Caki2 (cell line): ENCODE data around the gene FOSL1. TPM values are rescaled to one million over a fixed set of nuclear protein-coding genes. Genes with fewer than 3 reads are reported as not detected.
"Not testable (repeated sequence)": the region's sequence is repeated elsewhere in the genome, so short reads cannot be mapped to it uniquely, and the experiment has no call there.

Experiments
- DNase-seq: peaks from one replicate; pipeline ENCODE4 v3.0.0-alpha.2; 2015; ENCODE audit warnings: low read depth
- in situ Hi-C: cut with HindIII; loops from 2 replicates; pipeline ENCODE4 v1.10.0; 2016; ENCODE audit warnings: low sequenced_read_pairs, low pct_unique_long_range_greater_than_20kb, mixed read lengths
- total RNA-seq: library from RNA; depleted of rRNA; stranded (reverse); fragments of >200 nt; shearing (Covaris generic); gene quantifications from 2 replicates; pipeline ENCODE4 v1.2.3, GENCODE V29; 2014; ENCODE audit warnings: low replicate concordance; rRNA removed

The FOSL1 gene
- total RNA-seq, 1 experiment from 2014 or later = 67.3 TPM

DNA sequence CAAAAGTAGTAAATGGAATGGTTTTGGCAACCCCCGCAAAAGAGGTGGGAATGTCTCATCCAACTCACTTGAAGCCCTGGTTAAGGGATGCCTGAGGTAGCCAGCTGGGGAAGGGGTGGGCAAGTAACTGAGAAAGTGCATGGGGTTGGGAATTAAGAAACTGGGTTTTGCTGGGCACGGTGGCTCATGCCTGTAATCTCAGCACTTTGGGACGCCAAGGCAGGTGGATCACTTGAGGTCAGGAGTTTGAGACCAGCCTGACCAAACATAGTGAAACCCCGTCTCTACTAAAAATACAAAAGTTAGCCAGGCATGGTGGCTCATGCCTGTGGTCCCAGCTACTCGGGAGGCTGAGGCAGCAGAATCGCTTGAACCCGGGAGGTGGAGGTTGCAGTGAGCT lies 51.5 kb downstream of the FOSL1 start:
- in situ Hi-C loops, DNase-seq: not testable (repeated sequence)

DNA sequence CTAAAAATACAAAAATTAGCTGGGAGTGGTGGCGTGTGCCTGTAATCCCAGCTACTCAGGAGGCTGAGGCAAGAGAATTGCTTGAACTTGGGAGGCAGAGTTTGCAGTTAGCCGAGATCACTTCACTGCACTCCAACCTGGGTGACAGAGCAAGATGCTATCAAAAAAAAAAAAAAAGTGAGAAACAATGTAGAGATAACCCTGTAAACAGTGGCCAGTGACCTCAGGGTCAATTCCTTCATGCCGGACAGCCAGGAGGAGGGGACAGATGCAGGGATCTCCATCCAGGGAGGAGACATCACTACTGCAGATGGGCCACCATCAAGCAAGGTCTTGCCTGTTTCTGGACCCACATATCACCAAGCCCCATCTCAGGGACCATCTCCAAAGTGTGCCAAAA lies 52.4 kb downstream of the FOSL1 start:
- DNase-seq = no peak
- in situ Hi-C loops = no loop called here

DNA sequence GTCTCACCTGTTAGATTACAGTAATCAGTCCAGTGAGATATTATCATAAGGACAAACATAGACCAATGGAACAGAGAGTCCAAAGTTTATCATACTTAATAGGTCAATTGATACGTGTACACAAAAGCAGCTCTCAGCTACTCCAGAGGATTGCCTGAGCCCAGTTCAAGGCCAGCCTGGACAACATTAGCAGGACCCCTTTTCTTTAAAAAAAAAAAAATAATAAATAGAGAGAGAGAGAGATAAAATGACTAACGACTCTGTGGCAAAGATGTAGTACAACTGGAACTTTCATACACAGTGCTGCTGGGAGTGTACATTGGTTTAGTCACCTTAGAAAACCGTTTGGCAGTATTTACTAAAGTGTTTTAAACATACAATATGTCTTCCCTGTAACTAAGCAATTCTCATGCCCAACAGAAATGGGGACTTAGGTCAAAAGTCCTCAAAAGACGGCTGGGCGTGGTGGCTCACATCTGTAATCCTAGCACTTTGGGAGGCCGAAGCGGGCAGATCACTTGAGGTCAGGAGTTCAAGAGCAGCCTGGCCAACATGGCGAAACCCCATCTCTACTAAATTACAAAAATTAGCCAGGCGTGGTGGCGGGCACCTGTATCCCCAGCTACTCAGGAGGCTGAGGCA lies 55.8 kb downstream of the FOSL1 start:
- in situ Hi-C loops = no loop called here
- no peak for DNase-seq

DNA sequence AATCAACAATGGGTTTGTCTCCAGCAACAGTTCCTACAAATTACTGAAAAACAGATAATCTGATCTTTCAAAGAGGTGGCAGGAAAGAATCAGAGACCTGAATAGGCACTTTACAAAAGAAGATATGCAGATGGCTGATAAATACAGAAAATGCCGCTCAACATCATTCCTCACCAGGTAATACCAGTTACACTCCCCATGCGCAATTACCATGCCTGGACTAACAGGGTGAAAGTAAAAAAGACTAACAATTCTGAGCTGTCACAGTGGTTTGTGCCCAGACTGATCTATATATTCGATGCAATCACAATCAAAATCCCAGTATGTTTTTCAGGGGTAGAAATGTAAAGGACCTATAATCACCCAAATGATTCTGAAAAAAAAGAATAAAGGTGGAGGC lies 56.4 kb downstream of the FOSL1 start:
- DNase-seq = no peak
- in situ Hi-C loops = no loop called here

DNA sequence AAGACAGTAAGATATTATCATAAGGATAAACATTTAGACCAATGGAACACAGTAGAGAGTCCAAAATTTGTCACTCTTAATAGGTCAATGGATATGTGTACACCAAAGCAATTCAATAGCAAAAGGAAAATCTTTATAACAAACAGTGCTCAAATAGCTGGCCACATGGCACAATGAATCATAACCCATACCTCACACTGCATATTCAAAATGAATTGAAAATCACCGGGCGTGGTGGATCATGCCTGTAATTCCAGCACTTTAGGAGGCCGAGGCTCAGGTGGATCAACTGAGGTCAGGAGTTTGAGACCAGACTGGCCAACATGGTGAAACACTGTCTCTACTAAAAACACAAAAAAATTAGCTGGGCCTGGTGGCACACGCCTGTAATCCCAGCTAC lies 58.0 kb downstream of the FOSL1 start:
- in situ Hi-C loops = no loop called here
- no peak for DNase-seq

Other genes with a start within 250 kb of the FOSL1 start
- 36.3 and 49.7 TPM in 2 replicates for gene RELA, start 237.5 kb downstream of the FOSL1 start, total RNA-seq
- 43.6 and 71.0 TPM in 2 replicates for gene KAT5, start 188.1 kb downstream of the FOSL1 start, total RNA-seq
- gene RNASEH2C, start 179.6 kb downstream of the FOSL1 start, total RNA-seq = 19.0 and 29.2 TPM in 2 replicates
- gene AP5B1, start 119.4 kb downstream of the FOSL1 start, total RNA-seq = 7.2 and 7.9 TPM in 2 replicates
- gene OVOL1, start 113.3 kb downstream of the FOSL1 start, total RNA-seq = not detected in 2 replicates
- gene SNX32, start 66.4 kb downstream of the FOSL1 start, total RNA-seq = not detected in 2 replicates
- 1,200 and 1,265 TPM in 2 replicates for gene CFL1, start 42.2 kb downstream of the FOSL1 start, total RNA-seq
- gene MUS81, start 40.0 kb downstream of the FOSL1 start, total RNA-seq = 69.0 and 76.8 TPM in 2 replicates
- gene EFEMP2, start 27.6 kb downstream of the FOSL1 start, total RNA-seq = 0.75 and 5.2 TPM in 2 replicates
- not detected in 2 replicates for gene CTSW, start 20.6 kb downstream of the FOSL1 start, total RNA-seq
- 61.1 and 89.5 TPM in 2 replicates for gene FIBP, start 11.9 kb downstream of the FOSL1 start, total RNA-seq
- 82.6 and 121 TPM in 2 replicates for gene CCDC85B, start 9.7 kb downstream of the FOSL1 start, total RNA-seq
- 12.7 and 36.3 TPM in 2 replicates for gene C11orf68, start 18.7 kb upstream of the FOSL1 start, total RNA-seq
- gene DRAP1, start 19.0 kb upstream of the FOSL1 start, total RNA-seq = 212 and 270 TPM in 2 replicates
- gene TSGA10IP, start 45.1 kb upstream of the FOSL1 start, total RNA-seq = not detected in 2 replicates
- gene SART1, start 61.3 kb upstream of the FOSL1 start, total RNA-seq = 28.1 and 68.3 TPM in 2 replicates
- 35.4 and 53.9 TPM in 2 replicates for gene EIF1AD, start 101.8 kb upstream of the FOSL1 start, total RNA-seq
- gene BANF1, start 102.1 kb upstream of the FOSL1 start, total RNA-seq = 361 and 387 TPM in 2 replicates
- gene CST6, start 111.6 kb upstream of the FOSL1 start, total RNA-seq = not detected in 2 replicates
- gene CATSPER1, start 126.1 kb upstream of the FOSL1 start, total RNA-seq = 0.67 and 2.8 TPM in 2 replicates
- not detected in 2 replicates for gene GAL3ST3, start 148.8 kb upstream of the FOSL1 start, total RNA-seq
- gene SF3B2, start 152.0 kb upstream of the FOSL1 start, total RNA-seq = 191 and 216 TPM in 2 replicates
- 4.2 and 15.9 TPM in 2 replicates for gene PACS1, start 169.9 kb upstream of the FOSL1 start, total RNA-seq